SK-N-MC (cell line): Measurements from ENCODE around the gene PEAK1.

Source experiments
- DNase-seq: peaks from one replicate; pipeline ENCODE4 v3.0.0-alpha.2; 2011; ENCODE audit warnings: low read depth, low spot score
- H3K27ac ChIP-seq: fragments of 200-600 bp; sonication (generic); 2 replicates; pipeline ENCODE4 v1.5.1; 2016; ENCODE audit warnings: mixed run types
- H3K36me3 ChIP-seq: fragments of 200-600 bp; sonication (generic); 2 replicates; pipeline ENCODE4 v1.6.1; 2017; ENCODE audit warnings: antibody characterized with exemption, low read length, mixed read lengths; ENCODE audit not compliant: insufficient read depth
- H3K4me3 ChIP-seq: fragments of 200-600 bp; sonication (generic); 2 replicates; pipeline ENCODE4 v1.5.1; 2016
- H3K9ac ChIP-seq: fragments of 200-600 bp; sonication (generic); 2 replicates; pipeline ENCODE4 v1.8.0; 2017; ENCODE audit warnings: mixed run types, mixed read lengths; ENCODE audit not compliant: insufficient read length
- H3K9me3 ChIP-seq: fragments of 200-600 bp; sonication (generic); 2 replicates; pipeline ENCODE4 v1.6.1; 2017; ENCODE audit warnings: low read depth, mild to moderate bottlenecking, antibody characterized with exemption, low read length, moderate library complexity, mixed read lengths
- EZH2 ChIP-seq: fragments of 200-600 bp; sonication (generic); IDR thresholded peaks from one replicate; pipeline ENCODE4 v1.6.1; 2017; ENCODE audit warnings: antibody characterized with exemption
- FOXP2 ChIP-seq: optimal IDR thresholded peaks from 2 replicates; pipeline ENCODE3; 2011; ENCODE audit warnings: mild to moderate bottlenecking, moderate library complexity; ENCODE audit not compliant: insufficient read depth; ENCODE audit errors: extremely low read length, control extremely low read depth
- POLR2AphosphoS5 ChIP-seq: IDR thresholded peaks from 2 replicates; pipeline ENCODE4 v1.6.1; 2012; ENCODE audit warnings: mild to moderate bottlenecking, low read depth, low read length, borderline replicate concordance

PEAK1 gene

DNA sequence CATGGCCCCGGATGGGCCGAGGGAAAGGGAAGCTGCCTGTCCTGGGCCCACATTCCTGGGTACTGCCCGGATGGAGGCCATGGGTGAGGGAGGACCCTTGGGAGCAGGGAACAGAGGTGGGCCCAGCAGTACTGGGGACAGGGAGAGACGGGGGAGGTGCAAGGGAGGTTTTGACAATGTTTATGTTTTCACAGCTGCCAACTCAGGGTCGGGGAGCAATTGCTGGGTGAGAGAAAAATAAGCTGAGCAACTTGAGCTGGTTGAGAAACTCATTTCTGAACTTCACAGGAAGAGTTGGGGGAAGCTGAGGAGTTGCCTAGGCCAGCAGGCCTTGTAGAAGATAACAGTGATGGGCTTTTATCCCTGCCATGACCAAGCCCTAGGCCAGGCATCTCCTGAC lies 337.9 kb downstream of the PEAK1 start:
- Histone ChIP-seq H3K9me3 (no peaks in the 10 kb centered on the region), H3K9ac (no peak overlapping the region), H3K4me3 (no peak overlapping the region), H3K36me3 (no peaks in the 10 kb centered on the region), H3K27ac (no peak overlapping the region)
- no peak for TF ChIP-seq FOXP2
- TF ChIP-seq POLR2AphosphoS5: no peak
- no peak for TF ChIP-seq EZH2
- no peak for DNase-seq

DNA sequence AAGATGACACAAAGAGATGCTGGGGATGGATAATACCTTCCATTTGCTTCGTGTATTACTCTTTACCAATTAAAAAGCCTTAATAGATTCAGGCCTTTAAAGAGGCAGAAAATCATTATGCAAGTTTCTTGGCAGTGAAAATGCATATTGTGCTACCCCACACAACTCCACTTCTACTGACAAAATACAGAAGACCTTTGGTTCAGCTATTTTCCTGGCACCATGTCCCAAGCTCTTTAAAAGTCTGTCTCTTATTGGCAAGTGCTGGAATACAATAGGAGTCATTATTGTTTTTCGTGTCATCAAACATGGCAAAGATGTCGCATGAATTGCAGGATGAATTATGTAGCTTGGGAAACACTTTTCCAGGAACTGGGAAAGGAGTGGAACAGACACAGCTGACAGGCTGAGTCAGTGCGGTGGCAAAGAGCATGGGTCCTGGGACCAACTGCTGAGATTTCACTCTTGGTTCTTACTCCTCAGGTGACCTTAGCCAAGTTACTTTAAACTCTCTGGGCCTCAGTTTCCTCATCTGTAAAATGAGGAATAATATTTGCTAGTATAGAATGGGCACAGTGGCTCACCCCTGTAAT lies 343.5 kb downstream of the PEAK1 start:
- Histone ChIP-seq H3K4me3 (no peak overlapping the region), H3K9ac (no peak overlapping the region), H3K9me3 (no peaks in the 10 kb centered on the region), H3K27ac (no peak overlapping the region), H3K36me3 (no peaks in the 10 kb centered on the region)
- TF ChIP-seq POLR2AphosphoS5 (no peak), FOXP2 (no peak), EZH2 (no peak)
- no peak for DNase-seq

- H3K9ac ChIP-seq: no peak overlapping the region
- TF ChIP-seq POLR2AphosphoS5 (no peak), FOXP2 (no peak), EZH2 (no peak)
- DNase-seq: no peak
- no peak overlapping the region for H3K4me3 ChIP-seq
- H3K27ac ChIP-seq: no peak overlapping the region
- no peaks in the 10 kb centered on the region for H3K9me3 ChIP-seq
- H3K36me3 ChIP-seq: no peaks in the 10 kb centered on the region
Measured at GRCh38 chr15:77075528-77075927, 344.4 kb downstream of the PEAK1 start.

GRCh38 chr15:77074350-77074749 lies 345.6 kb downstream of the PEAK1 start:
- Histone ChIP-seq H3K36me3 (no peaks in the 10 kb centered on the region), H3K27ac (no peak overlapping the region), H3K4me3 (no peak overlapping the region), H3K9me3 (no peaks in the 10 kb centered on the region), H3K9ac (no peak overlapping the region)
- TF ChIP-seq FOXP2: no peak
- no peak for TF ChIP-seq POLR2AphosphoS5
- no peak for TF ChIP-seq EZH2
- DNase-seq: no peak

- peaks cover 13% of the 10 kb centered on the region for H3K36me3 ChIP-seq
- peak overlapping the region; percentile 96 for H3K4me3 ChIP-seq
- no peak for DNase-seq
- no peak overlapping the region for H3K27ac ChIP-seq
- TF ChIP-seq POLR2AphosphoS5 (no peak), EZH2 (no peak), FOXP2 (no peak)
- no peaks in the 10 kb centered on the region for H3K9me3 ChIP-seq
- H3K9ac ChIP-seq: peak overlapping the region; percentile 43
Measured at GRCh38 chr15:77071305-77072223, 348.3 kb downstream of the PEAK1 start.

DNA sequence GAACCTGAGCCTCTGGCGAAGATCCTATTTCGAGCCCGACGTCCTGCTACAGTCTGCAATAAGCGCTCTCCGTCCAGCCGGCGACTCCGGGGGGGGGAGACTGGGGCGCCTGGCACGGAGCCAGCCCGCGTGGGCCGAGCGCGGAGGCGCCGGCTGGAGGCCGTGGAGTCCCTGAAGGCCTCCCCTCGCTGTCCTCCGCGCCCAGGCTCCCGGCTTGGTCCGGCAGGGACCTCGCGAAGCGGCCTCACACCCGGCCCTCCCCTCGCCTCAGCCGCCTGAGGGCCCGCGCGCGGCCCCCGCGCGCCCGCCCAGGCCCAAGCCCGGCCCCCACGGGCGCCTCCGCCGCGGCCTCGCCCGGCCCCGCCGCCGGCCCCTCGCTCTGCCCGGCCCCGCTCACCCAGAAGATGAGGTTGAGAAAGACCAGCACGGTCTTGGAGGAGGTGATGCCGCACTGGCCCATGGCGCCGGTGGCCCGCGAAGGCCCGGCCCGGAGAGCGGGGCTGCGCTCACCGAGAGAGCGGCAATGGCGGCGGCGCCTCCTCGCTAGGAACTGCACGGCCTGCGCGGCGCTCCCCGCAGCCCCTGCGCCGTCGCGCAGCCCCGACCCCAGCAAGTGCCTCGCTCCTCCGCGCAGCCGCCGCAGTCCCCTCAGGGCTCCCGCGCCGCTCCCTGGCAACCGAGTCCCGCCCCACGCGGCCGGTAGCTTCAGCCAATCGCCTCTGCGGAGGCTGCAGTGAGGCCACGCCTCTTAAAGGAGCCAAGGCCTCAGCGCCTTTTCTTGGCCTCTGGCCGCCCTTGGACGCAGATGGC lies 349.2 kb downstream of the PEAK1 start, which contains the start of gene TSPAN3:
Gene TSPAN3 (minus strand): TSS at position 615 of the 810 bp plus-strand sequence. CDS start 155 bp downstream, at position 460.
- TF ChIP-seq POLR2AphosphoS5: peak; percentile 88; the same call in 1 of the 2 replicates
- no peak for TF ChIP-seq EZH2
- TF ChIP-seq FOXP2: no peak

DNA sequence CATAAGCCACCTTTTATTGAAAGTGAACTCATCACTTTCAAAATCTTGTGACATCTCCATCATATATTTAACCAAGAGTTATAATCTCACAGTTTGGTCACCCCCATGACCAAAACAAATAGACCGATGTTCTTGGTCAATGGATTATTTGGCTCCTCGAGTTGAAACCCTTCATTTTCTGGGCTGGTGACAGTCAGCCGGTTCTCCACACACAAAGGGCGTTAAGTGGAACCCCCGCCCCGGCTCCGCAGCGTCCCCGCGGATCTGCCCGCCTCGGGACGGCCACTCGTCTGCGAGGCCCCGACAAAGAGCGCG lies 349.8 kb downstream of the PEAK1 start:
- no peaks in the 10 kb centered on the region for H3K9me3 ChIP-seq
- TF ChIP-seq POLR2AphosphoS5 (no peak), EZH2 (no peak), FOXP2 (no peak)
- H3K36me3 ChIP-seq: peaks cover 13% of the 10 kb centered on the region
- DNase-seq: no peak
- H3K9ac ChIP-seq: peak overlapping the region; percentile 94
- peak overlapping the region; percentile 78; the same call in 1 of the 2 replicates for H3K27ac ChIP-seq
- H3K4me3 ChIP-seq: peak overlapping the region; percentile 96

More for the DNA sequence above, 349.2 kb downstream of the PEAK1 start, which contains the start of gene TSPAN3:
- Histone ChIP-seq H3K4me3 (peak within 1 kb of the TSS; percentile 96), H3K9me3 (no peaks in the 10 kb centered on the region), H3K27ac (peak within 1 kb of the TSS; percentile 78; the same call in 1 of the 2 replicates), H3K36me3 (peaks cover 13% of the 10 kb centered on the region), H3K9ac (peak within 1 kb of the TSS; percentile 94)
- DNase-seq: no peak
